OCI-LY1 (cell line): ENCODE results near the gene TANK.

Experiments
- H2AFZ ChIP-seq: fragments of 200-600 bp; sonication (generic), shearing (Covaris generic); 2 replicates; pipeline ENCODE4 v1.6.0; 2014; ENCODE audit warnings: antibody characterized with exemption, mild to moderate bottlenecking, low read length
- H3F3A ChIP-seq: fragments of 200-600 bp; sonication (generic), shearing (Covaris generic); 2 replicates; pipeline ENCODE4 v1.6.0; 2014; ENCODE audit warnings: mild to moderate bottlenecking, antibody characterized with exemption, low read length, moderate library complexity; ENCODE audit not compliant: insufficient read depth
- H3K27ac ChIP-seq: fragments of 200-600 bp; sonication (generic); 2 replicates; pipeline ENCODE4 v1.5.1; 2014; ENCODE audit warnings: low read length, mixed run types, mild to moderate bottlenecking, low read depth; ENCODE audit not compliant: poor library complexity, severe bottlenecking
- H3K27me3 ChIP-seq: fragments of 200-600 bp; sonication (generic); 2 replicates; pipeline ENCODE4 v1.6.0; 2014; ENCODE audit warnings: antibody characterized with exemption, mild to moderate bottlenecking, low read length, moderate library complexity; ENCODE audit not compliant: insufficient read depth
- H3K36me3 ChIP-seq: fragments of 200-600 bp; sonication (generic); 2 replicates; pipeline ENCODE4 v1.6.1; 2014; ENCODE audit warnings: mild to moderate bottlenecking, antibody characterized with exemption, low read length, moderate library complexity, mixed read lengths; ENCODE audit not compliant: insufficient read depth
- H3K4me1 ChIP-seq: fragments of 200-600 bp; sonication (generic); 2 replicates; pipeline ENCODE4 v1.5.1; 2014; ENCODE audit warnings: mild to moderate bottlenecking, low read length, moderate library complexity; ENCODE audit not compliant: insufficient read depth, severe bottlenecking
- H3K4me2 ChIP-seq: fragments of 200-600 bp; sonication (generic), shearing (Covaris generic); 2 replicates; pipeline ENCODE4 v1.6.1; 2014; ENCODE audit warnings: low read length
- H3K4me3 ChIP-seq: fragments of 200-600 bp; sonication (generic); 2 replicates; pipeline ENCODE4 v1.5.1; 2014; ENCODE audit warnings: low read length, low read depth, mild to moderate bottlenecking, mixed read lengths; ENCODE audit not compliant: poor library complexity, severe bottlenecking
- H3K79me2 ChIP-seq: fragments of 200-600 bp; shearing (Covaris generic); 2 replicates; pipeline ENCODE4 v1.6.1; 2016; ENCODE audit warnings: mixed run types, low read length, mixed read lengths; ENCODE audit not compliant: insufficient read depth
- H3K9ac ChIP-seq: fragments of 200-600 bp; sonication (generic), shearing (Covaris generic); 2 replicates; pipeline ENCODE4 v1.6.1; 2014; ENCODE audit warnings: mild to moderate bottlenecking, low read length, mixed read lengths
- H3K9me2 ChIP-seq: fragments of 200-600 bp; sonication (generic), shearing (Covaris generic); 2 replicates; pipeline ENCODE4 v1.6.1; 2014; ENCODE audit warnings: low read depth, mild to moderate bottlenecking, low read length, mixed read lengths
- H3K9me3 ChIP-seq: fragments of 200-600 bp; shearing (Covaris generic); 2 replicates; pipeline ENCODE4 v1.6.1; 2014; ENCODE audit warnings: low read length, mixed read lengths
- H4K20me1 ChIP-seq: fragments of 200-600 bp; sonication (generic), shearing (Covaris generic); 2 replicates; pipeline ENCODE4 v1.6.0; 2016; ENCODE audit warnings: mild to moderate bottlenecking, low read length; ENCODE audit not compliant: insufficient read depth
- EZH2 ChIP-seq: fragments of 200-600 bp; sonication (generic), shearing (Covaris generic); IDR thresholded peaks from 2 replicates; pipeline ENCODE4 v1.8.0; 2017; ENCODE audit warnings: borderline replicate concordance, mixed run types, mild to moderate bottlenecking, antibody characterized with exemption, low read length, moderate library complexity, mixed read lengths
- TF ChIP-seq, protein P1 (sequence below): fragments of 200-600 bp; sonication (generic), shearing (Covaris generic); IDR thresholded peaks from 2 replicates; pipeline ENCODE4 v1.5.1; 2017; ENCODE audit warnings: mild to moderate bottlenecking, antibody characterized with exemption, low read length, moderate library complexity, mixed read lengths

The TANK gene

DNA sequence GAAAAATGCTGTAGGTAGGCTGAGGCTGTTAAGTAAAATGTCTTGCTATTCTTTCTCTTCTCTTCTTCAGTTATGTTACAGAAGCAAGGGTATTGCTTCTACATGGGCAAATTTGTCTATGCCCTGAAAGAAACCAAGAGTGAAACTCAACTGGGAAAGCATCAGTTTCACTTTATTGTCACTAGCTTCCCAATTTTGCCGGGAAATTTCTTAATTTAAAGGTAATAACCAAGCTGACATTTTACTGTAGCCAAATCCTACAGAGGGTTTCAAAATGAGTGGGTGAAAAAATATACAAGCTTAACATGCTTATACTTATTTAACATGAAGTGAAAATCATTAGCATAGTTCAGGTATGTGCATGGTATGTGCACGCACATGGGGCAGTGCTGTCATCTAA lies 3.2 kb downstream of the TANK start:
- Histone ChIP-seq H4K20me1 (no peaks in the 10 kb centered on the region), H3K27ac (no peak overlapping the region), H3K9me2 (no peaks in the 10 kb centered on the region), H2AFZ (no peak overlapping the region), H3K4me2 (no peak overlapping the region), H3K4me1 (peaks cover 19% of the 10 kb centered on the region), H3K27me3 (no peaks in the 10 kb centered on the region), H3K9me3 (no peaks in the 10 kb centered on the region), H3F3A (no peaks in the 10 kb centered on the region; the same call in 1 of the 2 replicates), H3K79me2 (peaks cover 35% of the 10 kb centered on the region), H3K36me3 (peaks cover 36% of the 10 kb centered on the region; the same call in 1 of the 2 replicates), H3K9ac (no peak overlapping the region), H3K4me3 (no peak overlapping the region)
- no peak for TF ChIP-seq EZH2
- TF ChIP-seq, protein P1, sequence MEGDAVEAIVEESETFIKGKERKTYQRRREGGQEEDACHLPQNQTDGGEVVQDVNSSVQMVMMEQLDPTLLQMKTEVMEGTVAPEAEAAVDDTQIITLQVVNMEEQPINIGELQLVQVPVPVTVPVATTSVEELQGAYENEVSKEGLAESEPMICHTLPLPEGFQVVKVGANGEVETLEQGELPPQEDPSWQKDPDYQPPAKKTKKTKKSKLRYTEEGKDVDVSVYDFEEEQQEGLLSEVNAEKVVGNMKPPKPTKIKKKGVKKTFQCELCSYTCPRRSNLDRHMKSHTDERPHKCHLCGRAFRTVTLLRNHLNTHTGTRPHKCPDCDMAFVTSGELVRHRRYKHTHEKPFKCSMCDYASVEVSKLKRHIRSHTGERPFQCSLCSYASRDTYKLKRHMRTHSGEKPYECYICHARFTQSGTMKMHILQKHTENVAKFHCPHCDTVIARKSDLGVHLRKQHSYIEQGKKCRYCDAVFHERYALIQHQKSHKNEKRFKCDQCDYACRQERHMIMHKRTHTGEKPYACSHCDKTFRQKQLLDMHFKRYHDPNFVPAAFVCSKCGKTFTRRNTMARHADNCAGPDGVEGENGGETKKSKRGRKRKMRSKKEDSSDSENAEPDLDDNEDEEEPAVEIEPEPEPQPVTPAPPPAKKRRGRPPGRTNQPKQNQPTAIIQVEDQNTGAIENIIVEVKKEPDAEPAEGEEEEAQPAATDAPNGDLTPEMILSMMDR = no peak

DNA sequence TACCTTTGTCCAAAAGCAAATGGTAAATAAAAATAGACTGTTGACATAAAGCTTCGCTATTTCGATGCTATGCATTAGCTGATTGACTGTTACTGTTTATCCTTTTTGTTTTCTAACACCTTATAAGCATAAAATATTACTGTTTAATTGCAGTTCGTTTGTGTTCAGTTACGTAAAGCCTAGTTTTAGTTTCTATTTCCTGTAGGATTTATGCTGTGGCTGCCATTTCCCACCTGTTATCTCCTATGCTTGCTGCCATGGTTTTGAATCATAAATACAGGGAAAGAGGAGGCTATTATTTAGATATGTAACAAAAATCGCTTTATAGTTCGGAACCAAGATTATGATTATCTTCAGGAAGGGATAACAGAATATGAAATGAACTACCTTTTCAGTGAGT lies 3.9 kb downstream of the TANK start:
- Histone ChIP-seq H3K4me2 (no peak overlapping the region), H4K20me1 (no peaks in the 10 kb centered on the region), H3K79me2 (peaks cover 35% of the 10 kb centered on the region), H2AFZ (no peak overlapping the region), H3K27ac (no peak overlapping the region), H3K9me3 (no peaks in the 10 kb centered on the region), H3K9ac (no peak overlapping the region), H3K4me1 (peaks cover 22% of the 10 kb centered on the region), H3K27me3 (no peaks in the 10 kb centered on the region), H3K36me3 (peaks cover 36% of the 10 kb centered on the region; the same call in 1 of the 2 replicates), H3K9me2 (no peaks in the 10 kb centered on the region), H3F3A (no peaks in the 10 kb centered on the region), H3K4me3 (no peak overlapping the region)
- TF ChIP-seq, protein P1 = no peak
- TF ChIP-seq EZH2 = no peak

DNA sequence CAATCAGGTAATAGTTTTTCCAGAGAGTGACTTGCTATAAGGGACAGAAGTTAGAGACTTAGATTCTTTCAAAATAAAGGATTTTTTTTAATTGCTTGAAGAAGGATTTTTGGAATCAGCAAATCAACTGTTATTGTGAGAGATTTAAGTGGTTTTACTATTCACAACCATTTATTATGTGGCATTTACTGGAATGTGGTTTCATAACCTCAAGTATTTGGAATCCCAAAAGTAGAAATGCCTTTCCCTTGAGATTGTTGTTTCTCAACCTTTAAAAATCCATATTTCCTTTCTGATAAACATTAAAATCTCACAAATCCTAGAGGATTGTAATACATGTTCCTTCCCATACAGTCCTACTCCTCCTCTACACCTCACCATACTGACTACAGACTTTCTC lies 5.0 kb downstream of the TANK start:
- TF ChIP-seq, protein P1 = no peak
- TF ChIP-seq EZH2 = no peak
- Histone ChIP-seq H3K4me3 (no peak overlapping the region), H4K20me1 (no peaks in the 10 kb centered on the region), H3K27ac (no peak overlapping the region), H3K4me2 (no peak overlapping the region), H3K79me2 (peaks cover 35% of the 10 kb centered on the region), H3K27me3 (no peaks in the 10 kb centered on the region), H3K36me3 (peaks cover 36% of the 10 kb centered on the region; the same call in 1 of the 2 replicates), H3K4me1 (peaks cover 21% of the 10 kb centered on the region), H3F3A (no peaks in the 10 kb centered on the region), H2AFZ (no peak overlapping the region), H3K9ac (no peak overlapping the region), H3K9me3 (no peaks in the 10 kb centered on the region), H3K9me2 (no peaks in the 10 kb centered on the region)
